ENCODE measurements around the gene LRMDA.
A peak's percentile ranks its signal among the peaks of the same experiment; 100 is the strongest.
"Not testable (repeated sequence)": the region's sequence is repeated elsewhere in the genome, so short reads cannot be mapped to it uniquely, and the experiment has no call there.

LRMDA gene

GRCh38 chr10:76497666-76498065, 1066.2 kb downstream of the LRMDA start:
- DNase-seq (ENCODE audit: low read depth) = no peak

DNA sequence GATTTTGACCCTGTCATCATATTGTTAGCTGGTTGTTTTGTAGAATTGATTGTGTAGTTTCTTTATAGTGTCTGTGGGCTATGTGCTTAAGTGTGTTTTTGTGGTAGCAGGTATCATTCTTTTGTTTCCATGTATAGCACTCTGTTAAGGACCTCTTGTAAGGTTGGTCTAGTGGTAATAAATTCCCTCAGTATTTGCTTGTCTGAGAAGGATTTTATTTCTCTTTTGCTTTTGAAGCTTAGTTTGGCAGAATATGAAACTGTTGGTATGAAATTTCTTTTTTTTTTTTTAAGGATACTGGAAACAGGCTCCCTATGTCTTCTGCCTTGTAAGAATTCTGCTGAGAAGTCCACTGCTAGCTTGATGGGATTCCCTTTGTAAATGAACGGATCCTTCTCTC, 1073.4 kb downstream of the LRMDA start:
- DNase-seq (ENCODE audit: low read depth) = no peak

DNA sequence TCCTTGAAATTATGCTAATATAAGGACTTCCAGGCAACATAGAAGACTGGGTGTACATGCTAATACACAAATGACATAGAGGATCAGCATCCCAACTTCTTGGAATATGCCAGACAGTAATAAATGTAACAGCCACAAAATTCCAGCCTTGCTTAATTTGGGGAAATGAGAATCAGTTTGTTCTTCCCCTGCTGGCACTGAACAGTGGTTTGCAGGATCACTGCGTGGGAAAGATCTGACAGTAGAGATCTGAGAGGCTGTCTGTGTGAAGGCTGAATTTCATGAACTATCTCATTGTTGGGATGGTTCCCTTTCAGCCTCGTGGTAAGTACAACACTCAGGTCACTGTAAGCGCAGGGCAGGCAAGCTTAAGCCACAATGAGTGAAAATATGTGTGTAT, 1078.0 kb downstream of the LRMDA start:
- no peak for DNase-seq (ENCODE audit: low read depth)

- no peak for DNase-seq (ENCODE audit: low read depth)
These were observed 1082.9 kb downstream of the LRMDA start for GRCh38 chr10:76514321-76514720.

GRCh38 chr10:76514869-76515268, 1083.4 kb downstream of the LRMDA start:
- DNase-seq (ENCODE audit: low read depth) = no peak

DNA sequence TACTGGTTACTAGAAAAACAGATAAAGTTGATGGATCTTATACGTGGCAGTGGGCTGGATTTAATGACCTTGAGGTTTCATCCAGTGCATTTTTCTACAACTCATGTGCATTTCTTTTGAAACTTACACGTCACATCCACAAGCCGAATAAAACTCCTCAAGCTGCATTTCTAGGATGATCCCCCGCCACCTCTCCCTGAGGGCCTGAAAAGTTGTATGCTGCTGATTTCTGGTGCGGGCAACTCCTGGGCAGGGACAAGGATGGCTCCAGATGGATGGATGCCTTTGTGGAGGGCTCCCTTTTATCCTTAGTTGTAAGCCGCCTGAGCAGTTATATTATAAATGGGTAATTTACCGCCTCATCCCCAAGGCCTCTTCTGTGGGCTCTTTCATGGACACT, 1091.1 kb downstream of the LRMDA start:
- DNase-seq (ENCODE audit: low read depth) = no peak

GRCh38 chr10:76523246-76523645, 1091.8 kb downstream of the LRMDA start:
- DNase-seq (ENCODE audit: low read depth) = no peak

GRCh38 chr10:76523791-76524351, 1092.4 kb downstream of the LRMDA start:
- no peak for DNase-seq (ENCODE audit: low read depth)

GRCh38 chr10:76526833-76527232, 1095.4 kb downstream of the LRMDA start:
- DNase-seq (ENCODE audit: low read depth) = not testable (repeated sequence)

GRCh38 chr10:76540331-76540730, 1108.9 kb downstream of the LRMDA start:
- no peak for DNase-seq (ENCODE audit: low read depth)

DNA sequence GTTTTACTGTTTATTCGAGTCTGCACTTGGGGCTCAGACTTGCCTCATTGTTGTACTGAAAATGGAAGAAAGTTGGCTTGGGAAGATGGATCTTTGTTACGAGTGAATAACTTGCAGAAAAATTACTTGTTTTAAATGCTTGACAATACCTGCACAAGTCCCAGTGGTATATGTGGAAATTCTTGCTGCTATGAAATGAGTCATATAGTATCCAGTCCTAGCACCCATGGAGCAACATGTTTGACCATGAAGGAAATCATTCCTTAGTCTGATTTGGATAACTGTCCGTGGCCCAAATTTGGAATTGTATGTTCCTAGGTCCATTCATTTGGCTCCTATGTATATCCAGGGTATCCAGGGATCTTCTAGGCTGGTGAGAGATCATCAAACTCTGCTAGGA, 1109.4 kb downstream of the LRMDA start:
- DNase-seq (ENCODE audit: low read depth) = no peak

GRCh38 chr10:76541852-76542251, 1110.4 kb downstream of the LRMDA start:
- no peak for DNase-seq (ENCODE audit: low read depth)

GRCh38 chr10:76542307-76542930, 1111.0 kb downstream of the LRMDA start:
- DNase-seq (ENCODE audit: low read depth) = no peak

DNA sequence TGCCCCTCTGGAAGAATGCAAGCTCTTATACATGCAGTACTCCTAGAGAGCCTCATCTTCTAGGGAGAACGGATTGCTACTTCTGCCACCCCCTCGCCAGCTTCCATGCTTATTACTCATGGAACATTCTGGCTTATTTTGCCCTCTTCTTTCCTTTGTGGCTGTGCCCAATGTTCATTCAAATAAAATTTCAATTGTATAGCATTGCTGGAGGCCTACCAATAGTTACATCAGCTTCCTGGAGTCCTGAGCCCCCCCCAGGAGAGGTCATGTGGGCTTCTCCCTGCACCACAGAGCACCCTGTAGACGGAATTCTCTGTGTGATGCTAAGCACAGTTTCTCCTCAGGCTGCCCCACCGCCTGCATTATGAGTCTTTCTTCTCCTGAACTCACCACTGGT, 1112.2 kb downstream of the LRMDA start:
- DNase-seq (ENCODE audit: low read depth) = no peak

- DNase-seq (ENCODE audit: low read depth) = no peak
These were observed 1113.4 kb downstream of the LRMDA start for GRCh38 chr10:76544789-76545188.

- DNase-seq (ENCODE audit: low read depth) = no peak
These were observed 1115.0 kb downstream of the LRMDA start for GRCh38 chr10:76546411-76546810.

DNA sequence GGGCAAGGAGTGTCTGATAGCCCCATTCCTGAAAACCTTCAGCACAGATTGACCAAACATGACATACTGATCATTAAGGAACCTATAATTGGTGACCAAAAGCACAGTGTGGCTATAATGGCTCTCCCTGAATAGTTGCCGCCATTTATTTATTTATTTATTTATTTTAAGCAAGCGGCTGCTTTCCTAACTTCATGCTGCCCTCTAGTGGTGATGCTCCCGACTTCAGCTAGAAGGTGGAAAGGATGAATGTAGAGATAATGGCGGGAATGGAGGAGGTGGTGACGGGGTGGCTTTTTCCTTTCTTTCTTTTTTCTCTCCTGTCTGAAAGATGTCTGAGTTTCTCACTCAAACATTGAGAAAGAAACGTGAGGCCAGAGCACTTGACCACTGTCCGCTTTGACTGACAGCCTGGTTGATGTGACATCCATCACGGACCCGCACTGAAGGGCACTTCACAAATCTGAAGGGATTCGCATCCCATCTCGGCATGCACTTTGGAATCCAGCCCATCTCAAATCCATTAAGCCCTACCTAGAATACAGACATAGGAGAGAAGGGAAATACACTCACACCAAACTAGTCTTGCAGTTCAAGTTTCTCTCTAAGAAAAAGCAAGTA, 1116.0 kb downstream of the LRMDA start:
- peak; percentile 42 for DNase-seq (ENCODE audit: low read depth)

GRCh38 chr10:76548716-76549115, 1117.3 kb downstream of the LRMDA start:
- DNase-seq (ENCODE audit: low read depth) = no peak

- DNase-seq (ENCODE audit: low read depth) = no peak
These were observed 1117.7 kb downstream of the LRMDA start for GRCh38 chr10:76549171-76549570.

DNA sequence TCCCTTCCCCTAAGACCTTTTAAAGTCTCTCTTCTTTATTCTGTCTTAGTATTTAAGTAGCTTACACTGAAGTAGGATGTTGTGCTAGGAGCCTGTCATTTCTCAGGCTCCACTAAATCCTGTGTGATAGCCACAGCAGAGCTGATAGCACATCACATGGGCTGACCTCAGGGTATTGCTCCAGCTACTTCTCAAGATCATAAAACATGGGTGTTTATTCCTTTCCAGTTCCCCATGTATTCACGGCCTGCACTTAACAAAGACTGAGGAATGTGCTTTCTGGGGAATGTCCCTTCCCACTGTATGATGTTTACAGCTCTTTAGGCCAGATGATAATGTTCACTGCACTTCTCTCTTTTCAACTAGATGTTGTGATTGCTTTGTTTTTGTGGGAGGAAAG, 1119.4 kb downstream of the LRMDA start:
- no peak for DNase-seq (ENCODE audit: low read depth)

DNA sequence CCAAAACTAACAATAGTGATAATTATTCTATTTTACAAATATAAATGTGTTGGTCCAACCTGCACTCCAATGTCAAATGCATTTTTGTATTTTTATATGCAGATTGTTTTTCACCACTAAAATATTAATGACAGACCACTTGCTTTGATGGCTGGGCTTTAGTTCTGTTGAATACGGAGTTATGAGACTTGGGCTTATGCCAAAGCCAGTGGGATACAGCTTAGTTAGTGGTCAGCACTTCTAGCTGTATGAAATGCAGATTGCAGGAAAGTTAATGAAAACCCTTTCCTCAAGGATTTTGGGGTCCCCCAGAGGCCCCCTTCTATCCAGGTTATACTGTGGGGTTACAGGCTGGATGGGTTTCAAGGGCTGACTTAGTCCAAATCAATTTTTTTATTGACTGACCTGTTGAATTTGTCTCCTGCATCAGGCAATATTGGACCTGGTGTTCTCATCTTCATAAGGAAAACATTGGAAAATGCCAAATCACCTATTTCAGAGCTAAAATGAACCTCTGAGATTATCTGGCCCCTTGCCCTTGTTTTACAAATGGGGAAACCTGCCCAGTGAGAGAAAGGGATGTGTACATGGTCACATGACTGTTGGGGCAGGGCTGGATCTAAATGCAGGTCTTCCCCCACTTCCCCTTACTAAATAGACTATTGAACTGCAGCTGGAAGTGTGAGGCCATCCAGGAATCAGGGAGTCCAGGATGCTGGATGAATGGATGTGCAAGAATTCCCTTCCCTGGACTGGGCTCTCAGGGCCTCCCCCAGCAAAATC, 1120.9 kb downstream of the LRMDA start:
- DNase-seq (ENCODE audit: low read depth) = no peak

DNA sequence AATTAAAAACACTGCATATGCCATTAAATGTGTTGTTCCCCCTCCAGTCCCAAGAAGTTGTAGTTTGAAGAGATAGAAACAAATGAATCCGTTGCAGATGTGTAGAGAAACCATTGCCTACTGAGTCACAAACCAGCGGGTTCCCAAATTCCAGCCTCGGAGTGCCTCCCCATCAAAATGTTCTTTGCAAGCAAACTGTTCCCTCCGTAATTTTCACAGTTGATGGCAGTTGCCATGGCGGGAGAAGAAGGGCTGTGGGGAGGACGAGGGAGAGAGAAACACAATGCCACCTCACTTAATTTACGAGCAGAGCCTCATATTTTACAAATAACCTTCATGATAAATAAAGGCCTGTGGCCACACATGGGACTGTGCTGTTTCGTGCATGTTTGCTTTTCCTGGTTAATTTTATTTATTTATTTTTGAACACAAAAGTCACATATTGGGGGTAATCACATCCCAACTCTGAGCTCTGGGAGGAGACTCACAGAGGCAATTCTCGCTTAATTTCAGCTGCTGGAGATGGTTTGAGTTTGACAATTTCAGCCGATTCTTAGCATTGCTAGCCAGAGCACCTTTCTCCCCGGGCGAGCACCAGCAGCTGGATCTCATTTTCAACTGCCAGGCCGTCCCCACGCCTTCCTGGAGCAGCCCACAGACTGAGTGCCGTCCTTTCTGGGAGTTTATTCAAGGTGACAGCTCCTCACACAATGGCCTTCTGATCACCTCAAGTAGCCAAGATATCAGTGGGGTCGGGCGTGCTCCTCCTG, 1122.0 kb downstream of the LRMDA start:
- no peak for DNase-seq (ENCODE audit: low read depth)
